ENCODE measurements around the gene GLG1. TPM values are rescaled to one million over a fixed set of nuclear protein-coding genes. Genes with fewer than 3 reads are reported as not detected.

GLG1 gene
- total and polyA plus RNA-seq, 2 donors (not counting 3 experiments of a cell fraction or from before 2014, with no cell fraction given), result 86.3 to 165 TPM

GRCh38 chr16:74591876-74592650, 14.9 kb downstream of the GLG1 start:
- no peak overlapping the region for H3K27ac ChIP-seq (ENCODE audit: insufficient read depth, low read depth, low read length)
- H3K4me3 ChIP-seq (replicated peaks in 1 of 3; ENCODE audit: insufficient read depth in 1 of 3, low read depth in 1 of 3, low read length in 3 of 3), result no peak overlapping the region
- peaks cover 0 to 2% of the 10 kb centered on the region in 2 experiments for H3K36me3 ChIP-seq (ENCODE audit: control insufficient read depth in 2 of 2, extremely low read depth in 1 of 2, insufficient read depth in 2 of 2, low read length in 2 of 2)
- no peaks in the 10 kb centered on the region for H3K27me3 ChIP-seq (ENCODE audit: control insufficient read depth in 2 of 2, insufficient read depth in 2 of 2, low read length in 2 of 2)
- H3K9ac ChIP-seq (replicated peaks; ENCODE audit: extremely low read depth, insufficient read depth, low read length), result no peak overlapping the region
- DNase-seq (ENCODE audit: low read depth, low spot score), result no peak
- BruUV-seq (replicated peaks), result no TSS peak
- dilution Hi-C loops (cut with MboI; ENCODE audit: extremely low pct_ligation_motif_present, low sequenced_read_pairs), result no loop called here
- no peaks in the 10 kb centered on the region for H3K9me1 ChIP-seq (replicated peaks; ENCODE audit: control insufficient read depth, extremely low read depth, insufficient read depth, low read length)
- H3K79me2 ChIP-seq (ENCODE audit: control insufficient read depth, insufficient read depth, low read length), result peaks cover 67% of the 10 kb centered on the region
- H2AFZ ChIP-seq (ENCODE audit: low read depth, low read length), result no peak overlapping the region
- H4K20me1 ChIP-seq (replicated peaks; ENCODE audit: control insufficient read depth, extremely low read depth, insufficient read depth, low read length), result peaks cover under 1% of the 10 kb centered on the region
- ChIA-PET CTCF (interaction anchor here (0.8 to 1.3 kb wide), 3 partner anchors 10 to 60 kb away, joined by 3 to 4 read pairs (median 4); partner anchors contain the start of gene GLG1), POLR2A (interaction anchor here (1.4 kb wide), 1 partner anchor 15 kb away, joined by 3 read pairs; the partner anchor contains the start of gene GLG1)
- H3K4me1 ChIP-seq (ENCODE audit: control insufficient read depth, extremely low read depth, insufficient read depth, low read length), result peaks cover 13% of the 10 kb centered on the region
- H3K4me2 ChIP-seq (ENCODE audit: insufficient read depth, low read length), result no peak overlapping the region
- H3K9me3 ChIP-seq (replicated peaks; ENCODE audit: control insufficient read depth, insufficient read depth, low read length), result no peaks in the 10 kb centered on the region
- no peak for TF ChIP-seq FOS (IDR thresholded peaks at IDR 0.05; ENCODE audit: borderline replicate concordance, insufficient read depth, low read length)
- no peak for TF ChIP-seq EZH2 (IDR thresholded peaks at IDR 0.05; ENCODE audit: borderline replicate concordance, low read depth, low read length, severe bottlenecking)
- no peak for TF ChIP-seq MYC (IDR thresholded peaks at IDR 0.05; ENCODE audit: low read depth, low read length)
- no peak for TF ChIP-seq MAX (IDR thresholded peaks at IDR 0.05; ENCODE audit: insufficient read depth, insufficient read length)
- intact Hi-C loops (cut with micrococcal nuclease), result no loop called here
- FAIRE-seq, result no peak

GRCh38 chr16:74586948-74587347, 20.0 kb downstream of the GLG1 start:
- no TSS peak for BruUV-seq (replicated peaks)
- CTCF ChIA-PET, result interaction anchor here (0.8 kb wide), 1 partner anchor 10 kb away, joined by 3 read pairs; no protein-coding TSS in a partner anchor

More at GRCh38 chr16:74586948-74587347, 20.0 kb downstream of the GLG1 start:
- Histone ChIP-seq H3K4me1 (ENCODE audit: control insufficient read depth, extremely low read depth, insufficient read depth, low read length) (no peaks in the 10 kb centered on the region), H3K27me3 (ENCODE audit: control insufficient read depth in 2 of 2, insufficient read depth in 2 of 2, low read length in 2 of 2) (no peaks in the 10 kb centered on the region), H3K4me3 (replicated peaks in 1 of 3; ENCODE audit: insufficient read depth in 1 of 3, low read depth in 1 of 3, low read length in 3 of 3) (no peak overlapping the region), H3K9ac (replicated peaks; ENCODE audit: extremely low read depth, insufficient read depth, low read length) (no peak overlapping the region), H3K79me2 (ENCODE audit: control insufficient read depth, insufficient read depth, low read length) (peaks cover 68% of the 10 kb centered on the region), H3K9me1 (replicated peaks; ENCODE audit: control insufficient read depth, extremely low read depth, insufficient read depth, low read length) (no peaks in the 10 kb centered on the region), H3K27ac (ENCODE audit: insufficient read depth, low read depth, low read length) (no peak overlapping the region), H3K9me3 (replicated peaks; ENCODE audit: control insufficient read depth, insufficient read depth, low read length) (no peaks in the 10 kb centered on the region), H2AFZ (ENCODE audit: low read depth, low read length) (no peak overlapping the region), H3K36me3 (ENCODE audit: control insufficient read depth in 2 of 2, extremely low read depth in 1 of 2, insufficient read depth in 2 of 2, low read length in 2 of 2) (no peaks in the 10 kb centered on the region), H4K20me1 (replicated peaks; ENCODE audit: control insufficient read depth, extremely low read depth, insufficient read depth, low read length) (peaks cover 2% of the 10 kb centered on the region), H3K4me2 (ENCODE audit: insufficient read depth, low read length) (no peak overlapping the region)
- TF ChIP-seq MAX (IDR thresholded peaks at IDR 0.05; ENCODE audit: insufficient read depth, insufficient read length), result no peak
- TF ChIP-seq, protein P1, sequence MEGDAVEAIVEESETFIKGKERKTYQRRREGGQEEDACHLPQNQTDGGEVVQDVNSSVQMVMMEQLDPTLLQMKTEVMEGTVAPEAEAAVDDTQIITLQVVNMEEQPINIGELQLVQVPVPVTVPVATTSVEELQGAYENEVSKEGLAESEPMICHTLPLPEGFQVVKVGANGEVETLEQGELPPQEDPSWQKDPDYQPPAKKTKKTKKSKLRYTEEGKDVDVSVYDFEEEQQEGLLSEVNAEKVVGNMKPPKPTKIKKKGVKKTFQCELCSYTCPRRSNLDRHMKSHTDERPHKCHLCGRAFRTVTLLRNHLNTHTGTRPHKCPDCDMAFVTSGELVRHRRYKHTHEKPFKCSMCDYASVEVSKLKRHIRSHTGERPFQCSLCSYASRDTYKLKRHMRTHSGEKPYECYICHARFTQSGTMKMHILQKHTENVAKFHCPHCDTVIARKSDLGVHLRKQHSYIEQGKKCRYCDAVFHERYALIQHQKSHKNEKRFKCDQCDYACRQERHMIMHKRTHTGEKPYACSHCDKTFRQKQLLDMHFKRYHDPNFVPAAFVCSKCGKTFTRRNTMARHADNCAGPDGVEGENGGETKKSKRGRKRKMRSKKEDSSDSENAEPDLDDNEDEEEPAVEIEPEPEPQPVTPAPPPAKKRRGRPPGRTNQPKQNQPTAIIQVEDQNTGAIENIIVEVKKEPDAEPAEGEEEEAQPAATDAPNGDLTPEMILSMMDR (IDR thresholded peaks at IDR 0.05; ENCODE audit: extremely low read depth in 1 of 2, insufficient read depth in 1 of 2, low read depth in 1 of 2, low read length in 2 of 2), result no peak
- TF ChIP-seq GATA2 (IDR thresholded peaks at IDR 0.05; ENCODE audit: insufficient read depth, insufficient read length, low read depth, low read length), result no peak
- TF ChIP-seq MYC (IDR thresholded peaks at IDR 0.05; ENCODE audit: low read depth, low read length), result no peak
- no peak for TF ChIP-seq FOS (IDR thresholded peaks at IDR 0.05; ENCODE audit: borderline replicate concordance, insufficient read depth, low read length)
- no peak for TF ChIP-seq EZH2 (IDR thresholded peaks at IDR 0.05; ENCODE audit: borderline replicate concordance, low read depth, low read length, severe bottlenecking)
- no peak for TF ChIP-seq POLR2AphosphoS5 (IDR thresholded peaks at IDR 0.05; ENCODE audit: insufficient read depth, low read depth, low read length)
- TF ChIP-seq POLR2A (IDR thresholded peaks at IDR 0.05; ENCODE audit: low read depth, low read length), result no peak
- no peak for TF ChIP-seq JUN (IDR thresholded peaks at IDR 0.05; ENCODE audit: borderline replicate concordance, insufficient read depth, insufficient read length, low read depth)
- no peak for DNase-seq (ENCODE audit: low read depth, low spot score)
- dilution Hi-C loops (cut with MboI; ENCODE audit: extremely low pct_ligation_motif_present, low sequenced_read_pairs), result no loop called here
- FAIRE-seq, result no peak
- POLR2A ChIA-PET, result no interaction called here
- intact Hi-C loops (cut with micrococcal nuclease), result no loop called here

Measured in endothelial cell of umbilical vein (primary cell).